ENCODE measurements around the gene SCFD1.

DNA sequence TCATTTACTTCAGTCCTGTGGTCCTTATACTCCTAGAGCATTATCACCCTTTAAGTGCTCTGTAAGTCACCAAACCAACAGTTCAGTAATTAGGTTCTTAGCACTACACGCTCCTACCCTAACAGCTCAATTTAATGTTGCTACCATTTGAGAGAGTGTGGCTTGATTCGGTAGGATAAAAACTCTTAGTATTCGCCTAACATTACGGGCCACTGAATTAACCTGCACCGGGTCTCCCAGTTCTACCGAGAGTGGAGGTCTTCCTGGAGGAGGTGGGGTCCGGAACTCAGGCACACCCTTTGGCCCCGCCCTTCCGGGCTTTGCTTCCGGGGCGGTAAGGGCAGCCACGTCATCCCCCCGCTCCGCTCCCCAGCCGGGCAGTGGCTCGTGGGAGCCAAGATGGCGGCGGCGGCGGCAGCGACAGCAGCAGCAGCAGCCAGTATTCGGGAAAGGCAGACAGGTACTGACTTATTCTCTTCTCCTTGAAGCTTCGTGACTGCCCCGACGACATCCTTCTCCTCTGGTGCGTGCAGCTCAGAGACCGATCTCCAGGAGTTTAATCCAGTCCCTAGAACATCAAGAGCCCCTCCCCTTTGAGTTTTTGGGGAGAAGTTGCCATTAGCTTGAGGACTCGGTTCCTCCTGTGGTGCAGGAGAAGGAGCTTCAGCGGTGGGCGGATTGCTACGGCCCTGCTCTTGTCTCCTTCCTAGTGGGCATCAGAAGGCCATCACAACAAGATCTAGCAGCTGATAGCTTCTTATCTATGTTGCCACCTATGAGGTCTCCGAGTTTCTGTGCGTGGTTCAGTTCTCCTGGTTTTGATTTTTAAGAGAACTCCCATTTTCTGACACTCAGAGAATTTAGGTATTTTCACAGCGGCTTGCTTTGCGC lies at the start of gene SCFD1:
- TF ChIP-seq POLR2A (IDR thresholded peaks at IDR 0.05; ENCODE audit: low read depth, low read length), result peak; percentile 96
- peak; percentile 95 for TF ChIP-seq POLR2AphosphoS5 (IDR thresholded peaks at IDR 0.05; ENCODE audit: low read depth, low read length)
- peak; percentile 96 for TF ChIP-seq TAF1 (IDR thresholded peaks at IDR 0.05; ENCODE audit: borderline replicate concordance, low read depth, low read length)
